HG03095 (cell line): ENCODE measurements around the gene PRR3.
"Not testable (repeated sequence)": the region's sequence is repeated elsewhere in the genome, so short reads cannot be mapped to it uniquely, and the experiment has no call there.

ENCODE experiments used
- ATAC-seq: cut with Tn5 transposase; IDR thresholded peaks from one replicate; pipeline ENCODE4 v1.9.1; 2021; ENCODE audit warnings: moderate library complexity; ENCODE audit not compliant: unreplicated experiment

PRR3 gene

DNA sequence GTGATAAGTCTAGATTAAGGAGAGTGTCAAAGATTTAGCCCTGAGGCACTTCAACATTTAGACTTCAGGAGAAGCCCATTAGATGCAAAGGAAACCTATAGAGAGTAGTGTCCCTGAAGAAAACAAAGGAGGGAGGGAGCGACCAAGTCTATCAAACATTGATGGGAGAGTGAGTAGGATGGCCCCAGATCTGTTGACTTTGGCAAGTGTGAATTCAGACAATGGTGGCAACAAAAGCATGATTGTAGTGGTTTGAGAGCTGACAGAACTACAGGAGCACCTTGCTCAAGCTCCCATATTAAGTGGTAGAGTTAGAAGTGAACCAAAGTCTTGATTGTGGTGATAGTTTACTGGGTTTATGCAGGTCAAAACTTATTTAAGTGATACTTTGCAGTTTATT lies 13.2 kb downstream of the PRR3 start:
- ATAC-seq = no peak

DNA sequence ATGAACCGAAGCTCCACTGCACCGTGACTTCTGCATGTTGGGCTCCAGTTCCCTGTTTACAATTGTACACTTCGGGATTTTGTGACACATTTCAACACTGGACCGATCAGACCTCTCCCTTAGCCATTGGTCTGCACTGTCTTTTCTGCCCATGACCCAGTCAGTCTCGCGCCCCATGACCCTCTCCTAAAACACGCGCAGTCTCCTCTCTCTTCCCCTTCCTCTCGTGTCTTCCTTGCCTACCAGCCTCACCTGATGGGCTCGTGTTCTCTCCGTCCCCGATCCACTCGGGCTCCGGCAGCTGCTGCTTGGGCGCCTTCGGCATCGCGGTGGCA lies 13.6 kb downstream of the PRR3 start:
- ATAC-seq = no peak

DNA sequence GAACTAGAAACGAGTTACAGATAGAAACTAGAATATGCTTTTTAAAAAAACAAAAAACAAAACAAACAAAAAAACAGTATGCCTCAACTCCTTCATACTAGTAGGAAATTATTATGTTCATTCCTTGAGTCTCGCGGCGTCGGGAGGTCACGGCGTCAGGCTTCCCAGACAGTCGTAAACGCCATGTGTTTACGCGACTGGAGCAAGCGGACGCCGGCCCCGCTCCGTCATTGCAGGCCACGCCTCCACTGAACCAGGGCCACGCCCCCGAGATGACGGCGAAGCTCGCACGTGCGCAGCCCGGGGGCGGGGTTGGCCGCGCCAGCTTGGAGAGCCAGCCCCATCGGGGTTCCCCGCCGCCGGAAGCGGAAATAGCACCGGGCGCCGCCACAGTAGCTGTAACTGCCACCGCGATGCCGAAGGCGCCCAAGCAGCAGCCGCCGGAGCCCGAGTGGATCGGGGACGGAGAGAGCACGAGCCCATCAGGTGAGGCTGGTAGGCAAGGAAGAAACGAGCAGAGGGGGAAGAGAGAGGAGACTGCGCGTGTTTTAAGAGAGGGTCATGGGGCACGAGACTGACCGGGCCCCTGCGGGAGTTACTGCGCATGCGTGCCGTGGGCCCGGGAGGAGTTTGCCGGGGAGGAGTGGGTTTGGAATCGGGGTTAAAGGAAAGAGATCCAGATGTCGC lies 14.1 kb downstream of the PRR3 start, which contains the start of gene ABCF1:
ABCF1 (plus strand) TSS at position 368 of the 687 bp plus-strand sequence; CDS start at position 414, 46 bp downstream.
- ATAC-seq = peak; percentile 84

DNA sequence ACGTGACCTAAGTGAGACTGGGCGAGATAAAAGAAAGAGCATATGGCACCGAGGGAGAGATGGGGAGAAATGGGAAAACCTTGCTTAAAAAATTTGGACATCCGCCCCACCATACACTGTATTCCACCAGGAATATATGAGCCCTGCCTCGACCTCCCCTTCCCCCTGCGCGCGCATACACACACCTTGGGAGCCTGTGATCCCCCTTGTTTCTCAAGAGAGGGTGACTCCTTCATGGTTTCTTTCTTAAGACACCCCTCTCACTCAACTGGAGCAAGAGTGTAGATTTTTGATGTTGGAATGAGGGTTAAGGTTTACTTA lies 14.6 kb downstream of the PRR3 start:
- ATAC-seq = no peak

DNA sequence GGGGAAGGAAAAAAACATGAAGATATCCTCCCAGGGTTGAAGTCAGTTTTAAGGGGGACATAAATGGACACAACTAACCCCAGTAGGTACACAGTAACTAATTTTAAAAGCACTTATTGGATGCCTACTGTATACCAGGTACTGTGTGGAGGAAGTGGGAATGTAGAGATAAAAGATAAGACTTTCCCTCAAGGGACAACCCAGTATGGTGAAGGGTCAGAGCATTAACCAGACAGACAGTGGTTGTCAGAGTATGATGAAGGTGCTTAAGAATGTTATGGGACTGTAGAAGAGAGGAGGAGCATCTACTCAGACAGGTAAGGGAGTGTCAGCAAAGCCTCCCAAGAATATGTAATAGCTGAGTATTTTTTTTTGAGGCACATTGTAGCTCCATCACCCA lies 15.1 kb downstream of the PRR3 start:
- no peak for ATAC-seq

DNA sequence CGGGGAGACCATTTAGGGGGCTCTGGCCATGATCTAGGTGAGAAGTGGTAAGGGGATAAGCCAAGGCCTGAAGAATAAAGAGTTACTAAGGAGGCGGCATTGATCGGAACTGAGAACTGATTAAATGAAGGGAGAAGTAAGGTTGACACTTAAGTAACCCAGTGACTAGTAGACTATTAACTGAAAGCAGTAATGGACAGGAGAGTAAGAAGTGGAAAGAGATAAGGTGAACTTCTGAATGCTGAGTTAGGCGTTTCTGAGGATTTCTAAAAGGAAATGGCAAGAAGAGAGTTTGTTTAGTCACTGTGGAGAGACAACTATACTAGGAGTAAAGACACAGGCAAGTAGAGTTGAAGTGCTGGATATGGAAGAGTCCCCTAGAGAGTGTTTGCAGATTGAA lies 16.0 kb downstream of the PRR3 start:
- ATAC-seq = no peak

DNA sequence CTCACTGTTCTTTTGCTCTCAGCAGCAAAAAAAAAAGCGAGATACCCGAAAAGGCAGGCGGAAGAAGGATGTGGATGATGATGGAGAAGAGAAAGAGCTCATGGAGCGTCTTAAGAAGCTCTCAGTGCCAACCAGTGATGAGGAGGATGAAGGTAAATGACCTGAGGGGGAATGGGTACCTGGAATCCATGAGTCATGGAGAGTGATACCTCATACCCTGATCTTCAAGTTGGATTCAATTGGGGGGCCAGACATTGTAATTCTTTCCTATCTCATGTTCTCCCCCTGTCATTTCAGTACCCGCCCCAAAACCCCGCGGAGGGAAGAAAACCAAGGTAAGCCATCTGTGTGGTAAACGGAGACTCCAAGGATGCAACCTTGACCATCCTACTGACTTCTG lies 21.0 kb downstream of the PRR3 start:
- no peak for ATAC-seq

DNA sequence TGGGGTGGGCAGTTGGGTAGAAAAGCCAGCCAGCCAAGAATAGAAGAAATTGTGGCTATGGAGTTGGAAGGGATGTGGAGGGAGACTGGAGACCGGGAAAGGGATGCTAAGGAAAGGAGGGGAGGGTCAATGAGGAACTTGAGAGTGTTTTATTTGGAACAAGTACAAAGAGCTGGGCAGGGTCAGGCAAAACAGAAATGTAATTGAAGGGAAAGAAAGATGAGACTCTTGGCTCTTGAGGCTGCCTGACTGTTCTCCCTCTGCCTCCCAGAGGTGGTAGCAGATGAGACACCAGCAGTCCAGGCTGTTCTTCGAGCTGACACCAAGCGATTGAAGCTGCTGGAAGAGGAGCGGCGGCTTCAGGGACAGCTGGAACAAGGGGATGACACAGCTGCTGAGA lies 26.8 kb downstream of the PRR3 start:
- no peak for ATAC-seq

DNA sequence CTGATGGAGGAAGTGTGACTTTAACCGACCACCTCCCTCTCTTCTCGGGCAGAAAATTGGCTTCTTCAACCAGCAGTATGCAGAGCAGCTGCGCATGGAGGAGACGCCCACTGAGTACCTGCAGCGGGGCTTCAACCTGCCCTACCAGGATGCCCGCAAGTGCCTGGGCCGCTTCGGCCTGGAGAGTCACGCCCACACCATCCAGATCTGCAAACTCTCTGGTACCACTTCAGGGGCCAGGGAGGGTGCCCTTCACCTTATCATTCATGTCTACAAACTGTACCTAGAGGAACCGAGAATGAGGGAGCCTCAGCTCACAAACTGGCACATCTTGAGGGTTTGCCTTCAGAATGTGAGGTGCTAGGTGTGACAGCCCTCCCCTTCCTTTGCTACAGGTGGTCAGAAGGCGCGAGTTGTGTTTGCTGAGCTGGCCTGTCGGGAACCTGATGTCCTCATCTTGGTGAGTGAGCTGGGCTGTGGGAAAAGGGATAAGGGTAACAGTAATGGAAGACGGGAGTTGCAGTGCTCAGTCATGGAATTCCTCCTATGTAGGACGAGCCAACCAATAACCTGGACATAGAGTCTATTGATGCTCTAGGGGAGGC lies 32.8 kb downstream of the PRR3 start:
- ATAC-seq = no peak

DNA sequence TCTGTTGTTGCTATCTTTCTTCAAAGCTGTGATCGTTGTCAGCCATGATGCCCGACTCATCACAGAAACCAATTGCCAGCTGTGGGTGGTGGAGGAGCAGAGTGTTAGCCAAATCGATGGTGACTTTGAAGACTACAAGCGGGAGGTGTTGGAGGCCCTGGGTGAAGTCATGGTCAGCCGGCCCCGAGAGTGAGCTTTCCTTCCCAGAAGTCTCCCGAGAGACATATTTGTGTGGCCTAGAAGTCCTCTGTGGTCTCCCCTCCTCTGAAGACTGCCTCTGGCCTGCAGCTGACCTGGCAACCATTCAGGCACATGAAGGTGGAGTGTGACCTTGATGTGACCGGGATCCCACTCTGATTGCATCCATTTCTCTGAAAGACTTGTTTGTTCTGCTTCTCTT lies 33.4 kb downstream of the PRR3 start:
- no peak for ATAC-seq

DNA sequence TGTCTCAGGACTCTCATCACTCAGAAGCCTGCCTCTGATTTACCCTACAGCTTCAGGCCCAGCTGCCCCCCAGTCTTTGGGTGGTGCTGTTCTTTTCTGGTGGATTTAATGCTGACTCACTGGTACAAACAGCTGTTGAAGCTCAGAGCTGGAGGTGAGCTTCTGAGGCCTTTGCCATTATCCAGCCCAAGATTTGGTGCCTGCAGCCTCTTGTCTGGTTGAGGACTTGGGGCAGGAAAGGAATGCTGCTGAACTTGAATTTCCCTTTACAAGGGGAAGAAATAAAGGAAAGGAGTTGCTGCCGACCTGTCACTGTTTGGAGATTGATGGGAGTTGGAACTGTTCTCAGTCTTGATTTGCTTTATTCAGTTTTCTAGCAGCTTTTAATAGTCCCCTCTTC lies 33.9 kb downstream of the PRR3 start:
- no peak for ATAC-seq

DNA sequence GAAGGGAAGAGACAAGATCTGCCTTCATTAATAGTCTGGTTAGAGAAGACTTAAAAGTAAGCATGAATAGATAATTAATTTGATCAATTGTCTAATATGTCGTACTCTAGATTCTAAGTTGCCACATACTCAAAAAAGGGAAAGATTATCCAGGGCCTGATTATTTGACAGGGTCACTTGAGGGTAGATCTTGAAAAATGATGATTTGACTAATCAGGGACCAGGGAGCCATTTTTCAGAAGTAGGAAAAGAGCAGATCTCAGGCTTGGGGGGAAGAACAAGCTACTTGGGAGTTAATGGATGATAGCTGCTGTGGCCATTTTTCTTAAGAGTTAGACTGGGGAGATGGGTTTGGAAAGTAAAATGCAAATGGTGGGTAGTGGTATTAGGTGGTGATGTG lies 35.2 kb downstream of the PRR3 start:
- ATAC-seq = no peak

DNA sequence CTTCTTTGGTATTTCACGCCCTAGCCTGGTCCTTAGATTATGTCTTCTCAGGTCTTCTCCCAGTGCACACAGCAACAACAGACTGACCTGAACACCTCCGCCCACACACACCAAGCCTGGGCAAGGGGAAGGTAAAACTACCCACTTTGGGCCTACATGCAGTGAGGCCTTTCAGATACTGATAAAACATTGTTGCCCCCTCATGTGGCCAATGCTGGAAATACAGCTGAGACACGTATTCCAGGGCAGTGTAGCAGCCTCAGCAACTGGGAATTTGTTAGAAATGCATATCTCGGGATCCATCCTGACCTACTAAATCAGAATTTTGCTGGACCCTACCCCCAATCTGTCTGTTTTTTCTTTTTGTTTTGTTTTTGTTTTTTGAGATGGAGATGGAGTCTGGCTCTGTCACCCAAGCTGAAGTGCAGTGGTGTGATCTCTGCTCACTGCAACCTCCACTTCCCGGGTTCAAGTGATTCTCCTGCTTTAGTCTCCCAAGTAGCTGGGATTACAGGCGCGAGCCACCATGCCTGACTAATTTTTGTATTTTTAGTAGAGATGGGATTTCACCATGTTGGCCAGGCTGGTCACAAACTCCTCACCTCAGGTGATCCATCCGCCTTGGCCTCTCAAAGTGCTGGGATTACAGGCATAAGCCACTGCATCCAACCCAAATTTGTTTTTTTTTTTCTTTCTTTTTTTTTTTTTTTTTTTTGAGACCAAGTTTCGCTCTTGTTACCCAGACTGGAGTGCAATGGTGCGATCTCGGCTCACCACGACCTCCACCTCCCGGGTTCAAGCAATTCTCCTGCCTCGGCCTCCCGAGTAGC lies 40.4 kb downstream of the PRR3 start:
- not testable (repeated sequence) for ATAC-seq

DNA sequence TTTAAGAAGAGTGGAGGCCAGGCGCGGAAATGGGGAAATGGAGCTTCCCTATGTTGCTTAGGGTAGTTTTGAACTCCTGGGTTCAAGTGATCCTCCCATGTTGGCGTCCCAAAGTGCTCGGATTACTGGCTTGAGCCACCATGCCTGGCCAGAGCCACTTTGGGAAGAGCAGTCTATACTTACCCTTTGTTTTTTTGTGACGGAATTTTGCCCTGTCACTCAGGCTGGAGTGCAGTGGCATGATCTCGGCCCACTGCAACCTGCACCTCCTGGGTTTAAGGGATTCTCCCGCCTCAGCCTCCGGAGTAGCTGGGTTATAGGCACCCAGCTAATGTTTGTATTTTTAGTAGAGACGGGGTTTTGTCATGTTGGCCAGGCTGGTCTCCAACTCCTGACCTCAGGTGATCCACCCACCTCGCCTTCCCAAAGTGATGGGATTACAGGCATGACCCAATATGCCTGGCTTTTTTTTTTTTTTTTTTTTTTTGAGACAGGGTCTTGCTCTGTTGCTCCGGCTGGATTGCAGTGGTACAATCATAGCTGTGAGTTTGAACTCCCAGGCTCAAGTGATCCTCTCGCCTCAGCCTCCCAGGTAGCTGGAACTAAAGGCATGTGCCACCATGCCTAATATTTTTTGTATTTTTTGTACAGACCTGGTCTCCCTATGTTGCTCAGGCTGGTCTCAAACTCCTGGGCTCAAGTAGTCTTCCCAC lies 42.0 kb downstream of the PRR3 start:
- ATAC-seq = no peak

DNA sequence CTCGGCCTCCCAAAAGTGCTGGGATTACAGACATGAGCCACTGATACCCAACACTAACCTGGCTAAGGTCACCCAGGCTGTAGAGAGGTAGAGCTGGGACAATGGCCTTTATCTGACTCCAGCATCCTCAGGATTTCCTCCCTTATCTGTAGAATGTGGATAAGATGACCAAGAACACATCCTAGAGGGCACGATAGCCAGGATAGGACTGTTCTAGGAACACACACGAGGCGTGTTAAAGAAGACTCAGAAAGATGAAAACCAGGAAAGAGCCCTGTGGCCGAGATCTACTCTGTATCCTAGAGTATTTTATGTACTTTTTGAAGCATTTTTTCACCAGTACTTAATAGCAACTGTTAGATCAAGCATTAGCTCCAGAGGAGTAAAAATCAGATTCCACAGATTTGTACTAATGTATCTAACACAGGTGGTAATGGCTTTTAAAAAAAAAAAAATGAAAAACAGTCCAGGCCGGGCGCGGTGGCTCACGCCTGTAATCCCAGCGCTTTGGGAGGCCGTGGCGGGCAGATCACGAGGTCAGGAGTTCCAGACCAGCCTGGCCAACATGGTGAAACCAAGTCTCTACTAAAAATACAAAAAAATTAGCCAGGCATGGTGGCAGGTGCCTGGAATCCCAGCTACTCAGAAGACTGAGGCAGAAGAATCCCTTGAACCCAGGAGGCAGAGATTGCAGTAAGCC lies 42.7 kb downstream of the PRR3 start:
- ATAC-seq = no peak

DNA sequence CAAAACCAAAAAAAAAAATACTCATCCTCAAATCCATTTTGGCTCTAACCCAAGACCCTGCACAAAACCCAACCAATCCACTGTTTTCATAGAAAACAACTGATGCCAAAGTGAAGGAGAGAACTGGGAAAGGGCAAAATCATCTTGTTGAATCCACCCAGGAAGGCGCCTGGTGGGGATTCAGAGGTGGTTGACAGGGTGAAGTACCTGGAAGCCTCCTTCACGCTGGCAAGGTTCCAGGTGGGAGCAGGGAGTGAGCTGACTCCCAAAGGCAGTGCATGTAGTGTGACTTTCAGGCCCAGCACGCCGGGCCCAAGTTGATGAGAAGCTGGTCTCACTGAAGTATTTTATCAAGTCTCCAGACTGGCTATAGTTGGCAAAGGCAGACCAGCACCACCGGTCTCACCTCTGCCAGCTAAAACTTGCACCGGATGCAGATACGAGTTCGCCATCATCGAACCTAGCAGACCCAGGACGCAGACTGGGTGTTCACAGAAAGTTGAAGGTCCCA lies 43.4 kb downstream of the PRR3 start:
- ATAC-seq = no peak

DNA sequence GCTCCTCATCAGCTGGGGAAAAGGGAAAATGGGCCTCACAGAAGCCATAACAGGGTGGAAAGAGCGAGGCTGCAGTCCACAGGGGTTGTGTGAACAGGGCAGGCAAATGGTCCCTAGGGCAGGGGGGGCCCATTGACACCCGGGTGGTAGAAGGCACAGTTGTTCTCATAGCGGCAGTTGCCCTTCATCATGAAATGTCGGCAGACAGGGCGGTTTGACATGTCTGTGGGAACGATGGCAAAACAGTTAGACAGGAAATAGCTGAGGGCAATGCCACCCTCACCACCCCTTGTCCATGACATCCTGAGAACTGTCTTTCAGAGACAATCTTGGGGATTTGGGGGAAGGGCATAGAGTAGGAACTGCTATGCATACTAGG lies 44.3 kb downstream of the PRR3 start:
- ATAC-seq = no peak

DNA sequence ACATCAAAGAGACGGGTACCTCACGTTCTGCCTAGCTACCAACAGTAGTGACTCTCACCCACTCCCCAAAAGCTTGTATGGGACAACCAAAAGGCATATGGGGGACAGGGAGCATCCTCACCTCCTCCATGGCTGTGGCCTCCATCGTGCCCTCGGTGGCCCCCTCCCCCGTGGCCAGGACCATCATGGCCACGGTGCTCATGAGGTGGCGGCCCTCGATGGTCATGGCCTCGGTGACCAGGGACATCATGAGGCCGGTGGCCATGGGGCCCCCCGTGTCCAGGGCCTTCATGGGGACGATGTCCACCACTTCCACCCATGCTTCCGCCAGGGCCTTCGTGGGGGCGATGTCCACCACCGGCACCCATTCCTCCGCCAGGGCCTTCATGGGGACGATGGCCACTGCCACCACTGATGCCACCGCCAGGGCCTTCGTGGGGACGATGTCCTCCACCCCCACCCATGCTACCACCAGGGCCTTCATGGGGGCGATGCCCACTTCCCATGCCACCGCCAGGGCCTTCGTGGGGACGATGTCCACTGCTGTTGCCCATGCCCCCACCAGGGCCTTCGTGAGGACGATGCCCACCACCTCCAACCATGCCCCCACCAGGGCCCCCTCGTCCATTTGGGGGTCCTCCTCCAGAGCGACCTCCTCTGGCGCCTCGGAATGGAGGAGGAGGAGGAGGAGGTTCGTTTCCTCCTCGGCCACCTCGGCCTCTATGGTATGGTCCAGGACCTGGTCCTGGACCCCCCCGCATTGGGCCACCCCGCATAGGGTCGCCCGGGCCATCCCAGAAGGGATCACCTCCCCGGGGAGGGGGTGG lies 44.9 kb downstream of the PRR3 start:
- no peak for ATAC-seq

DNA sequence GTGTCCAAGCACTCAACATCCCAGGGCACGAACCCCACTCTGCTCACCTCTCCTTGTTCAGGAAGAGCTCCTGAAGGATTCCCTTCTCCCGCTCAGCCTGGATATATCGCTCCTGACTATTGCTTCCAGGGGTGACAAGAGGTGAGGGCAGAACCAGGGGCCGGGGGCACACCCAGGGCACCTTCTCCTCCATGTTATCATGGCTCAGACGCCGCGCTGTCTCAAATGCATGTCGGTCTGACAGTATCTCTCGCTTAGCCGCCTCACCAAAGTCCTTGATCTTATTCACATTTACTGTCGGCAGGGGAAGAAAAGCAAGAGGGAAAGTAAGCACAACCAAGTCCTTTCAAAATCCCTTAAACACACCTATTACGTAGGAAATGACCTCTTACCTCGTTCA lies 46.9 kb downstream of the PRR3 start:
- no peak for ATAC-seq

DNA sequence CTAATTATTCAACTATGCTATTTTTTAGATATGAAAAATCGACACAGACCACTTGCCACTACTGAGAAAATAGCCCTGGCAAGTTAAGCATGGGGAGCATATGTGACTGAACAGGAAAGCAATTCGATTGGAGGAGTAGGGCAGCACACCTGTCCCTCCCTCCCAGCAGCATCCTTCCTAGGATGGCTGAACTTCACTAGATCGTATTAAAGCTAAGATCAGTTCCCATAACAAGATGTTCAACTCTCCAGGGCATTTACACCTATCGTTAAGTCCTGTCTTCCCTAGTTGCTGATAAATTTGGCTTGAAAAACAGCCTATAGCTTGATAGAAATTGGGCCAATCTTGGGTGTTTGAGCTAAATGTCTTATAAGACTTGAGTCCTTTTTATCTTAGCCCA lies 53.0 kb downstream of the PRR3 start:
- no peak for ATAC-seq
